IPS-15b (cell line): ENCODE data around the gene SNHG17.
"Not testable (repeated sequence)": the region's sequence is repeated elsewhere in the genome, so short reads cannot be mapped to it uniquely, and the experiment has no call there.

ENCODE experiments used
- H3K27me3 ChIP-seq: one replicate; pipeline ENCODE4 v1.6.1; 2013; ENCODE audit warnings: low read length; ENCODE audit not compliant: control insufficient read depth, insufficient read depth
- H3K36me3 ChIP-seq: one replicate; pipeline ENCODE4 v1.6.1; 2013; ENCODE audit warnings: low read length; ENCODE audit not compliant: control insufficient read depth, insufficient read depth
- H3K4me1 ChIP-seq: one replicate; pipeline ENCODE4 v1.6.1; 2013; ENCODE audit warnings: mild to moderate bottlenecking, low read length; ENCODE audit not compliant: control insufficient read depth, insufficient read depth
- H3K4me3 ChIP-seq: one replicate; pipeline ENCODE4 v1.5.1; 2013; ENCODE audit warnings: low read depth, low read length
- H3K9ac ChIP-seq: one replicate; pipeline ENCODE4 v1.6.1; 2013; ENCODE audit warnings: low read depth, mild to moderate bottlenecking, low read length
- H3K9me3 ChIP-seq: one replicate; pipeline ENCODE4 v1.6.1; 2013; ENCODE audit warnings: mild to moderate bottlenecking, low read length; ENCODE audit not compliant: control insufficient read depth, insufficient read depth

Gene SNHG17

DNA sequence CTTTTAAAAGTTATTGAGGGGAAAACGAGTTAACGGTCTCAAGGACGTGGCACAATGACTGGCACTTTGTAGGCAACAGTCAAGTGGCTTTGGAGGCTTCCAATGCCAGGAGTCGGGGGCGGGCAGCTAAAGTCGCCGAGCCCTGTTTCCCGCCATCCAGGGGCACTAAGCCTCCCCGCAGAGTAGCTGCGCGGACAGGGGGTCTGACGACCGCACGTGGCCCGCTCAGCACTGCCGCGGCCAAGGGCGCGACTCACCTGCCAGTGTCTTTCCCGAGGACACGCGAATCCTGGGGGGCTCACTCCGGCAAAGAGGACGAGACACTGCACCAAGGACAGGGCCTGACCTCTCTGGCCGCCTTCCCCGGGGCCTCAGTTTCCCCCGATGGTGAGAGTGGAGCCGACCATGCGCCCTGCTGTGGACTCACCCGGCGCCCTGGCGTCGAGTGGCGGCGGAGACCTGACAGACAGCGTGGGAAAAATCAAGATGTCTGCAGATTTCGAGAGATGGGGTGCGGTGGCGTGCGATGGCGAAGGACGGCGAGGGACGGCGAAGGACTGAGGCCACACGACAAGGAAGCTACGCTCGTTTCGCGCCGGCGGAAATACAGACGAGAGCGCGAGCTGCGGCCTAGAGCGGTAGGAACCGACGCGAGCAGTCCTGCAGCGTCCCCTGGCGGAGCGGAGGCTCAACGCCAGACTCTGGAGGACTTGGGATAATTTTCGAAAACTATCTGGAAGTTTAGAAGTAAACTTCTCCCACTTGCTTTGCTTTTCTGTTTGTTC is at the start of gene SNHG17:
TSS of gene SNHG17 (minus strand) at position 559 of the 785 bp plus-strand sequence.
- Histone ChIP-seq H3K27me3 (no peaks in the 10 kb centered on the region), H3K4me1 (peaks cover 13% of the 10 kb centered on the region), H3K9ac (peak within 1 kb of the TSS; percentile 97), H3K9me3 (no peaks in the 10 kb centered on the region), H3K4me3 (peak within 1 kb of the TSS; percentile 90), H3K36me3 (peaks cover 36% of the 10 kb centered on the region)

DNA sequence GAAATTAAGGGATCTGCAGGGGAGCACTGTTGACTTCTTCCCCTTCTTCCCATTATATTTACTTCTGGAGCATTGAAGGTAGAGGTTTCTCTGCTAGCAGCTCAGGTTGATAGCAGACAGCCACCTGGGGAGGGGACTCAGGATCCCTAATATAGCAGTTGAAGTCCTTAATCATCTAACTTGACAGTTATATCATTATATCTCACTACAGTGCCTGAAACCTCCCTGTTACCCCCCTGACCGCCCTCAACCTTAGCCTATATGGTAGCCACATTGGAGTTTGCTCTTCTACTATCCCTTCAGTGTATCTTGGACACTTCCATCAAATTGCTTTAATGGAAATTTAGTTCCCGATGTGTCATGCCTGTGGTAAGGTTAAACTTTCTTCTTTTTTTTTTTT is 44.5 kb upstream of the SNHG17 start:
- no peaks in the 10 kb centered on the region for H3K9me3 ChIP-seq
- H3K4me3 ChIP-seq: no peak overlapping the region
- no peaks in the 10 kb centered on the region for H3K4me1 ChIP-seq
- no peak overlapping the region for H3K9ac ChIP-seq
- H3K36me3 ChIP-seq: no peaks in the 10 kb centered on the region
- no peaks in the 10 kb centered on the region for H3K27me3 ChIP-seq

- no peak overlapping the region for H3K4me3 ChIP-seq
- H3K36me3 ChIP-seq: no peaks in the 10 kb centered on the region
Observed at GRCh38 chr20:38477747-38478146, 42.6 kb upstream of the SNHG17 start.

DNA sequence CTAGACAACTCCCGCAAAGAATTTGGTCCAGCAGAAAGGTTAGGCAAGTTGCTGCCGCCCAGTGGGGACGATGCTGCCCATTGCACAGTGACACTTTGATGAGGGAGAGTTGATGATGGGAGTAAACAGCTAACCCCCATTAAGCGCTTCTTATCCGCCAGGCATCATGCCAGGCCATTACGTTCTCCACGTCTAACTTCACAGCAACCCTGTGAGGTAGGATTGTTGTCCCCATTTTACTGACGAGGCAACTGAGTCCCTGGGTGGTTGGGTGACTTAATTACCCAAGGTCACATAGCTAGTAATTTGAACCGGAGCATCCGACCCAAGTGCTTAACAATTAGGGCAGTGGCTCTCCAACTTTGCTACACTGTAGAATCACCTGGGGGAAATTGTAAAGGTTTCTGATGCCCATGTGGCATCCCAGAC is 38.3 kb upstream of the SNHG17 start:
- no peaks in the 10 kb centered on the region for H3K9me3 ChIP-seq
- H3K4me1 ChIP-seq: no peaks in the 10 kb centered on the region
- no peaks in the 10 kb centered on the region for H3K27me3 ChIP-seq
- H3K4me3 ChIP-seq: peak overlapping the region; percentile 54
- no peaks in the 10 kb centered on the region for H3K36me3 ChIP-seq
- peak overlapping the region; percentile 80 for H3K9ac ChIP-seq

More at GRCh38 chr20:38477747-38478146, 42.6 kb upstream of the SNHG17 start:
- Histone ChIP-seq H3K9ac (no peak overlapping the region), H3K27me3 (no peaks in the 10 kb centered on the region), H3K9me3 (no peaks in the 10 kb centered on the region), H3K4me1 (no peaks in the 10 kb centered on the region)

DNA sequence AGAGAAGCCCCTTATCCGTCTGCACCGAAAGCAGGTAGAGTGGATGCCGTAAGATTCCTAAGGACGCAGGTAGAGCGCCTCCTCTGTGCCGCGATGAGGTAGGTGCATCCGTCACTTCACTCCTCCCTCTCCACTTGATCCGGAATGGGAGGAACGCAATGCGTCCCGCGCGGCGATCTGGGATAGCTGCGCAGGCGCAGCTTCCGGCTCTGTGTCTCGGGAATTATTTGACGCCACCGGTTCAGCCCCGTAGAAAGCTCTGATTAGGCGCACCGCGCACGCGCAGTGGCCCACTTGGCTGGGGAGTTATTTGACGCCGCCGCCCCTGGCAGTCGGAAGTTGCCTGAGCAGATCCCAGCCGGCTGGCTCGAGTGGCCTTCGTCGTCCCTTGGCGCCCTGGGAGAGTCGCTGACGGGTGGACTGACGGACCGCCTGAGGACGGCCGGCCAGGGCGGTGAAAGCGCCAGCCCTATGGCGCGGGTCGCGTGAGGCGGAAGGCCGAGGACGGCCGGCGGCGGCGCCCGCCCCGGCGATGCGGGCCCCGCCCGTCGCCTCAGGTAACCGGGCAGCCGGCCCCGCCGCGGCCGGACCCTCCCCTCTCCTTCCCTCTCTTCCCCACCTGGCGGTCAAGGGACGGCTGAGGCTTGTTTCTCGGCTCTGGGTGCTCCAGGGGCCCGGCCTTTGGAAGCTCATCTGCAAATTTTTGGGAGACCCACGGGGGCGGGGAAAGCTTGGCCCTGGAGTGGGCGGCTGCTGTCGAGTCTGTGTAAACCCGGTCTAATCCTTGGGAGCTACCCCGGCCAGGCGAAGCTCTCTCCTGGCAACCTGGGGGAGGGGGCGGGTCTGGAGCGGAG is 37.6 kb upstream of the SNHG17 start, which contains the start of gene RALGAPB:
TSS of gene RALGAPB (plus strand) at position 331 of the 854 bp plus-strand sequence. CDS start 15,590 bp downstream, outside the sequence.
- Histone ChIP-seq H3K4me1 (no peaks in the 10 kb centered on the region), H3K9ac (peak within 1 kb of the TSS; percentile 80), H3K36me3 (no peaks in the 10 kb centered on the region), H3K4me3 (peak within 1 kb of the TSS; percentile 54), H3K9me3 (no peaks in the 10 kb centered on the region), H3K27me3 (no peaks in the 10 kb centered on the region)

- H3K27me3 ChIP-seq: no peaks in the 10 kb centered on the region
- no peaks in the 10 kb centered on the region for H3K4me1 ChIP-seq
- H3K9ac ChIP-seq: peak overlapping the region; percentile 37
- H3K4me3 ChIP-seq: peak overlapping the region; percentile 54
- no peaks in the 10 kb centered on the region for H3K36me3 ChIP-seq
- H3K9me3 ChIP-seq: no peaks in the 10 kb centered on the region
Observed at GRCh38 chr20:38471987-38472512, 36.9 kb upstream of the SNHG17 start.

DNA sequence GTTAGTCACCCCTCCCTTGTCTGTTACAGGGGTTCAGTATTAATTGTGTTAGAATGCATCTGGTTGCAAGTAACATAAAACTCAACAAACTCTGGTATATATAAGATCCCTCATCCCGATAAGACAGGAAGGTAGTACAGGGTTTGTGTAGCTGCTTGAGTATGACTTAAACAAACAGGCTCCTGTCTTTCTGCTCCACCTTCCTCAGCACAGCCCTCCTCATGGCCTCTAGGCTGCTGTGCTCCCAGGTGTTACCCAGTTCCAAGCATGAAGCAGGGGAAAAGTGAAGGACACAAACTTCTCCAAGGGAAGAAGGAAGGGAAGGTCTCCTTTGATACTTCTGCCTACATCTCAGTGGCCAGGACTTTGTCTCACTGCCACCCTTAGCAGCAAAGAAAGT is 36.1 kb upstream of the SNHG17 start:
- no peak overlapping the region for H3K4me3 ChIP-seq
- no peaks in the 10 kb centered on the region for H3K4me1 ChIP-seq
- no peaks in the 10 kb centered on the region for H3K9me3 ChIP-seq
- peak overlapping the region; percentile 13 for H3K9ac ChIP-seq
- no peaks in the 10 kb centered on the region for H3K36me3 ChIP-seq
- no peaks in the 10 kb centered on the region for H3K27me3 ChIP-seq

GRCh38 chr20:38466983-38467382 is 31.9 kb upstream of the SNHG17 start:
- Histone ChIP-seq H3K4me3 (no peak overlapping the region), H3K27me3 (no peaks in the 10 kb centered on the region), H3K9ac (no peak overlapping the region), H3K36me3 (no peaks in the 10 kb centered on the region), H3K9me3 (no peaks in the 10 kb centered on the region), H3K4me1 (no peaks in the 10 kb centered on the region)

DNA sequence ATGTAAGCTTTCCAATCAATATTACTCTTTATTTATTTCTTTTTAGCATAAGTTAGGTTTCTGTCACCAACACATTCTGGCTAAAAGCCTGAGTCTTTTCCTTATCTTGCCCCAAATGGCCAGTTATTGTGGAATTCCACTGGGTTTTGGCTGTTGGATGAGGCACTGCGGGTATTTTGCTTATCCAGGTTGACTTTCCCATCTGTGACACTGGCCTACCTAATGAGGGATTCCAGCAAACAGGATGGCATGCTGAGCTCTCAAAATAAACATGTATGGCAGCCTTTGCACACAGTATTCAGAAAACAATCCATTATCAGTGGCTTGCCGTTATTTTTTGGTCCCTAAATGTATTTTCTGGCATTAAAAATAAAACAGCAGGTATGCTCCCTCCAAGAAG is 31.0 kb upstream of the SNHG17 start:
- Histone ChIP-seq H3K4me3 (no peak overlapping the region), H3K4me1 (no peaks in the 10 kb centered on the region), H3K36me3 (no peaks in the 10 kb centered on the region), H3K27me3 (no peaks in the 10 kb centered on the region), H3K9me3 (no peaks in the 10 kb centered on the region), H3K9ac (no peak overlapping the region)

GRCh38 chr20:38461569-38461968 is 26.4 kb upstream of the SNHG17 start:
- H3K9ac ChIP-seq, H3K9me3 ChIP-seq, H3K4me3 ChIP-seq, H3K27me3 ChIP-seq, H3K36me3 ChIP-seq, H3K4me1 ChIP-seq: not testable (repeated sequence)

- not testable (repeated sequence) for H3K36me3 ChIP-seq, H3K4me3 ChIP-seq, H3K9ac ChIP-seq, H3K27me3 ChIP-seq, H3K9me3 ChIP-seq, H3K4me1 ChIP-seq
Observed at GRCh38 chr20:38461167-38461566, 26.0 kb upstream of the SNHG17 start.
